HCT116 (cell line): ENCODE measurements around the gene EDN2.

Experiments used
- CTCF ChIP-seq, 3 experiments: fragments of 200-600 bp in 1 of 3; sonication (generic) in 1 of 3; IDR thresholded peaks in 2 of 3; conservative IDR thresholded peaks in 1 of 3; 2 replicates each; pipeline ENCODE4 v1.5.1; 2012 to 2017; ENCODE audit warnings: low read depth in 2 of 3, low read length in 2 of 3, antibody characterized with exemption in 1 of 3, borderline replicate concordance in 1 of 3, control low read depth in 1 of 3, mild to moderate bottlenecking in 1 of 3, mixed read lengths in 1 of 3, mixed run types in 1 of 3, moderate library complexity in 1 of 3; ENCODE audit not compliant: insufficient read depth in 1 of 3
- EZH2 ChIP-seq: fragments of 200-600 bp; sonication (generic); IDR thresholded peaks from 2 replicates; pipeline ENCODE4 v1.6.1; 2017; ENCODE audit warnings: antibody characterized with exemption, mixed run types
- EZH2phosphoT487 ChIP-seq: fragments of 200-600 bp; IDR thresholded peaks from 2 replicates; pipeline ENCODE4 v1.6.1; 2018; ENCODE audit warnings: antibody characterized with exemption, borderline replicate concordance
- FOSL1 ChIP-seq: IDR thresholded peaks from 2 replicates; pipeline ENCODE4 v1.6.1; 2012; ENCODE audit warnings: low read depth
- POLR2A ChIP-seq: IDR thresholded peaks from 2 replicates; pipeline ENCODE4 v1.7.0; 2011; ENCODE audit warnings: borderline replicate concordance; ENCODE audit not compliant: insufficient read depth, insufficient read length; ENCODE audit errors: extremely low read depth

- TF ChIP-seq FOSL1 (no peak), EZH2 (no peak), CTCF (IDR thresholded peaks at IDR 0.05 in 2 of 3, conservative IDR thresholded peaks at IDR 0.05 in 1 of 3; ENCODE audit: borderline replicate concordance in 1 of 3, insufficient read depth in 1 of 3, low read depth in 2 of 3, low read length in 2 of 3) (no peak), EZH2phosphoT487 (no peak), POLR2A (no peak)
These were observed 30.1 kb downstream of the EDN2 start for GRCh38 chr1:41454406-41454805.
